HG03432 (cell line): Measurements from ENCODE around the gene MPP2.
"Not testable (repeated sequence)": the region's sequence is repeated elsewhere in the genome, so short reads cannot be mapped to it uniquely, and the experiment has no call there.

ENCODE experiments used
- ATAC-seq: cut with Tn5 transposase; IDR thresholded peaks from one replicate; pipeline ENCODE4 v1.9.1; 2021; ENCODE audit warnings: mild to moderate bottlenecking, moderate library complexity; ENCODE audit not compliant: unreplicated experiment

Gene MPP2

DNA sequence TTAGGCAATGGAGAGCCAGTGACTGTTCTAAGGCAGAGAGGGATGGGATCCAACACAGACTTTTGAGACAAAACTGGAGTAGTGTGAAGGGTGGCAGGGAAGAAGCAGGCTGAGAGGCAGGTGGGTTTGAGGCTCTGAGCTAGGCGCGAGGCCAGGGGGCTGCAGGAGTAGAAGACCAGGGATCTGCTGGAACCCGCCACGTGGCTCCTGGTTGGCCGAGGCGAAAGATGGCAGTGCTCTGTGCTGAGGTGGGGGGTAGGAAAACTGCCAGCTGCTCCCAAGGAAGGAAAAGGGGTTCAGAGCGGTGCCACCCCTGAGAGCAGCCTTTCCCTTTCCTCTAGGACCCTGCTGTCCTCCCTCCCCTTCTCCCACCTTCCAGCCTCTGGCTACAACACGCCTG is 54.8 kb downstream of the MPP2 start:
- no peak for ATAC-seq

DNA sequence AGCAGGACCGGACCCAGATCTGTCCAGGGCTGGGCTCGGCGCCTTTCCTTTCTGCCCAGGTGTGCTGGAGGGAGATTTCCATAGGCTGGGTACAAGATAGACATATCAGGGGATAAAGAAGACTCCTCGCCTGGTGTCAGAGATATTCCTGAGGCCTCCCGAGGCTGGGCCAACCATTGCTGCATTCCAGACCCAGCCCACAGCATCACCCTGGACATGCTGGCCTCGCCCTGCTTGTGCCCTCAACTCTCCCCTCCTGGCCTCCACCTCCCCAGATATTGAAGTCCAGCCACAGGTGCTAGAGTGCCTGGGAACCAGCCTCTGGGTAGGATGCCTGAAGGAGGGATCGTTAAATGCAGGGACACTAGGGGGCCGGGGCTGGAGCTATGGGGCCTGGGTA is 58.2 kb downstream of the MPP2 start:
- no peak for ATAC-seq

DNA sequence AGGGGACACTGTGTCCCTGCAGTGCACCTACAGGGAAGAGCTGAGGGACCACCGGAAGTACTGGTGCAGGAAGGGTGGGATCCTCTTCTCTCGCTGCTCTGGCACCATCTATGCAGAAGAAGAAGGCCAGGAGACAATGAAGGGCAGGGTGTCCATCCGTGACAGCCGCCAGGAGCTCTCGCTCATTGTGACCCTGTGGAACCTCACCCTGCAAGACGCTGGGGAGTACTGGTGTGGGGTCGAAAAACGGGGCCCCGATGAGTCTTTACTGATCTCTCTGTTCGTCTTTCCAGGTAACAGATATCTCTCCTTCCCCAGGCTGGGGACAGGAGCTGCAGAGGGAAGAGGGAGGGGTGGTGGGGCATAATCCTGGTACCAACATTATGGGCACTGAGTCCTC is 58.7 kb downstream of the MPP2 start:
- no peak for ATAC-seq

GRCh38 chr17:43846963-43847371 is 60.4 kb downstream of the MPP2 start, which contains the start of gene CD300LG:
Gene CD300LG (plus strand): TSS chr17:43847176. CDS start chr17:43847217, 41 bp downstream.
- ATAC-seq = no peak

- no peak for ATAC-seq
Observed at GRCh38 chr17:43846221-43846712, 61.1 kb downstream of the MPP2 start.

GRCh38 chr17:43845766-43846165 is 61.6 kb downstream of the MPP2 start:
- ATAC-seq = no peak

GRCh38 chr17:43844241-43844640 is 63.1 kb downstream of the MPP2 start:
- ATAC-seq = no peak

- no peak for ATAC-seq
Observed at GRCh38 chr17:43842975-43843325, 64.4 kb downstream of the MPP2 start.

DNA sequence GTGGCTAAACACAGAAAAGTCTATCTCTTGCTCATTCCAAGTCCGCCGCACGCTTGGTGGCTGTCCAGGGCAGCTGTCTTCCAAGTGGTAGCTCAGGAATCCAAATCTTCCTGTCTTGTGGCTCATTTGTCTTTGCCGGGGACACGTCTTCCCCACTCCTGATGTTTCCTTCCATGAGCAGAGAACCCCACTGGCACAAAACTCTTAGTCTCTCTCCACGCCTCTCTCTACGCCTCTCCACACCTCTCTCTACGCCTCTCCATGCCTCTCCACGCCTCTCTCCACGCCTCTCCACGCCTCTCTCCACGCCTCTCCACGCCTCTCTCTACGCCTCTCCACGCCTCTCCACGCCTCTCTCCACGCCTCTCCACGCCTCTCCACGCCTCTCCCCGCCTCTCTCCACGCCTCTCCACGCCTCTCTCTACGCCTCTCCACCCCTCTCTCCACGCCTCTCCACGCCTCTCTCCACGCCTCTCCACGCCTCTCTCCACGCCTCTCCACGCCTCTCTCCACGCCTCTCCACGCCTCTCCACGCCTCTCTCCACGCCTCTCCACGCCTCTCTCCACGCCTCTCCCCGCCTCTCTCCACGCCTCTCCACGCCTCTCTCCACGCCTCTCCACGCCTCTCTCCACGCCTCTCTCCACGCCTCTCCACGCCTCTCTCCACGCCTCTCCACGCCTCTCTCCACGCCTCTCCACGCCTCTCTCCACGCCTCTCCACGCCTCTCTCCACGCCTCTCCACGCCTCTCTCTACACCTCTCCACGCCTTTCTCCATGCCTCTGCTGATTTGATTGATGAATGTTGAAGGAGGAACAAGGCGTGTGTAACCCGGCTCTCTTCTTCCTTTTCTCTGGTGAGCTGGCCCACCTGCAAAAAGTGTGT is 65.0 kb downstream of the MPP2 start:
- not testable (repeated sequence) for ATAC-seq

DNA sequence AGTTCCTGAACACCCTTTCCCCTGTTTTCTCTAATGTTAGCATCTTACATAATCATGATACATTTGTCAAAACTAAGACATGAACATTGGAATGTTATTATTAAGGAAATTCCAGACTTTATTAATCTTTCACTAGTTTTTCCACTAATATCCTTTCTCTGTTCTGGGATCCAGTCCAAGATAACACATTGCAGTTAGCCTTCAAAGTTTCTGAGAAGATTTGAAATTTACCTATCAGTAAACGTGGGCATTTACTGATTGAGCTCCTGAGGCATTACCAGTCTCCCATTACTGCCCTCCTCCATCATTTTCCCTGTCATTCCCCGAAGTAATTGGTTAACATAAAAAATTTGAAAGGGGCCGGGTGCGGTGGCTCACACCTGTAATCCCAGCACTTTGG is 66.1 kb downstream of the MPP2 start:
- ATAC-seq = no peak

GRCh38 chr17:43840814-43841213 is 66.5 kb downstream of the MPP2 start:
- no peak for ATAC-seq

DNA sequence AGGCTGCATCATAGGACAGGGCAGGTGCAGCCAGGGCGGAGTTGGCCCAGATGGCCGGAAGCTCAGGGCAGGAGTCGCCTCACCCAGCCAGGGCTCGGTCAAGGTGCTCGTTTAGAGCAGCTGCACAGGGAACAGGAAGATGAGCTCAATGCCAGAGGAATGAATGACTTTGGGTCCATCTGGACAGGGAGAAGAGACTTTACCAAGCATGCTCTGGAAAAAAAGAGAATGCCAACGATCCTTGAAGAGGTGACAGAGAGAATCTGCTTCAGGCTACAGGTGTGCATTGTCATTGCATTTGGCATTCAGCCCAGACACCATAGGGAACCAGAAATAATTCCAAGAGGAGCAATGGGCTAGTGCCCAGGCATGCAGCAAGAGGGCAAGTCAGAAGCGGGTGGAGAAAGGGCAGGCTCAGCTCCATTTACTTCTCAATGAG is 67.6 kb downstream of the MPP2 start:
- no peak for ATAC-seq

- ATAC-seq = no peak
Observed at GRCh38 chr17:43834106-43834505, 73.2 kb downstream of the MPP2 start.

DNA sequence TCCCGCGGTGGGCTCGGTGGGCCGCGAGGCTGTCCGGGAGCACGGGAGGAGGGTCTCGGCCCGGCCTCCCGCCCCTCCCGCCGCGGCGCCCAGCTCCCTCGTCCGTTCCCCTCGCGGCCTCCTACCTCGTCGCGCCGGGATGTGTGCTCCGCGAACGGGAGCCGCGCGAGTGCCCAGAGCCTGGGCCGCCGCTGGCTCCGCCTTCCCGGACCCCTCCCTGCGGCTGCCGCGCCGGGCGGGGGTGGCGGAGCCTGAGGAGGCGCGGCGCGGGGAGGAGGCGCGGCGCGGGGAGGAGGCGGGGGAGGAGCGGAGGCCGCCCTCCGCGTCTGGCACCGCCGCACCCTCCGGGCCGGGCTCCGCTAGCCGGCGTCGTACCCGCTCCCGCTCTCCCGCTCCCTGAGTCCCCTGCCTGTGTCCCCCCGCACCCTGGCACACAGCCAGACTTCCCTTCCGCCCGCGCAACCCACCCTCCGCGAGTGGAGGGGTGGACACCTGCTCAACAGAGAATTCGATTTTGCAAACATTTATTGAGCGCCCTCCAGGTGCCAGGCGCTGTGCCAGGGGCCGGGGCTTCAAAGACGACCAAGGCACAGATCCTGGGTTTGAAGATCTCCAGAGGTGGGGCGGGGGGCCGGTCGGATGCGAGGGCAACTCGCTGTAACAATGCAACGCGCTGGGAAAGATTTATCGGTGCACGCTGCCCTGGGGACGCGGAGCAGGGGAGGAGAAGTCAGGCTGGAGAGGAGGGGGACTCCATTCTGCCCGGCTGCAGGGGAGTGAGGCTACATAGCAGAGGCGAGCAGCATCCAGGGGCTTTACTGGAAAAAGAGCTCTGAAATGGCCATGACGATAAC is 74.1 kb downstream of the MPP2 start, which contains the start of gene MPP3:
Gene MPP3 (minus strand): TSS at position 171 of the 854 bp plus-strand sequence. CDS start 1,240 bp downstream, outside the sequence.
- ATAC-seq = no peak

GRCh38 chr17:43832168-43832975 is 75.0 kb downstream of the MPP2 start:
- ATAC-seq = no peak

- no peak for ATAC-seq
Observed at GRCh38 chr17:43831633-43832032, 75.7 kb downstream of the MPP2 start.

GRCh38 chr17:43830510-43831140 is 76.7 kb downstream of the MPP2 start:
- no peak for ATAC-seq

DNA sequence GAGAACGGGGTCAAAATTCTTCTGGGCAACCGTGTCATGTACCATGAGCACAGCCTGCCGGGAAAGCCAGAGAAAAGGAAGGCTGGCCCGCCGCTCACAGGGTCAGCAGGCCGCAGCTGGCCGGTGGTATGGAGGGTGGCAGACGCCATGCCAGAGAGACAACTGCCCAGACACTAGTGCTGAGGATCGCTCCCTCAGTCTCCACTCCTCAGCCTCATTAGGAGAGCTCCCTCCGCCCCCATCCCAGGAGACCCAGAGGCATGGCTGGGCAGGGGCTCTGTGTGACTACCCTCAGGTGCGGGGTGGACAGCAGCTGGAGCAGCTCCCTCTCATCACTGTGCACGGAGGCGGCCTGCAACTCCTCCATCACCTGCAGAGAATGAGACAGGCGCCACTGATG is 77.6 kb downstream of the MPP2 start:
- no peak for ATAC-seq

DNA sequence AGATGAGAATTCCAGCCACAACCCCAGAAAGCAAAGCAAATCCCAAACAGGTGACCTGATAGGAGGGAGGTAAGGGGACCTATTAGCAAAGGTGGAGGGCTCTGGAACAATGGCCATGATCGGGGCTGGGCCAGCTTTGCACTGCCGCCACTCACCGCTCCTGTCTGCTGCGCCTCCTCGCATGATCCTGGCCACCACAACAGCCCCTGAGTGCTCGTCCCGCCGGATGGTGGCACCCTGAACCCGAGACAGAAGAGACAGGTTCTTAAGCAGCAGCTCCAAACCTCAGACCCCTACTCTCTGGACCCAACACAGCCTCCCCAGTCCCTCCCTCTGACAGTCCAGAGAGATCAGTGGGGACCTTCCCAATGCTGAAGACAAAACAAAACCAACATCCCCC is 79.7 kb downstream of the MPP2 start:
- ATAC-seq = no peak

DNA sequence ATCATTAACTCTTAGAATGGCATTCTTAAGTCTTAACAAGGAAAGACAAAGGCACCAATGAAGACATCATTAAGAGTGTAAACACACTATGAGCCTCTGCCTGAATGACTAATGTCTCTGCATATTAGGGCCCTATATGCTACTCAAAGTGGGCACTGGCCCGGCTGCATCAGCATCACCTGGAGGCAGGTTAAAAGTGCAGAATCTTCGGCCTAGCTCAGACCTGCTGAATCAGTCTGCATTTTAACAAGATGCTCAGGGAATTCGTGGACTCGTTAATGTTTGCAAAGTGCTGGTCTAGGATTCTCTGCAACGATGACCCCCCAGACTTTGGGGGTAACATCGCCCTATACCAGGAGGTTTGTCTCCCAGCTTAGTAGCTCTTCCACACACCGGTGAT is 81.1 kb downstream of the MPP2 start:
- no peak for ATAC-seq
